NT2/D1 (cell line): ENCODE results near the gene ATP8B3.

Experiments
- YY1 ChIP-seq: IDR thresholded peaks from 2 replicates; pipeline ENCODE4 v1.6.1; 2011; ENCODE audit not compliant: insufficient read length, insufficient read depth
- ZNF274 ChIP-seq: IDR thresholded peaks from 2 replicates; pipeline ENCODE4 v1.6.1; 2011; ENCODE audit warnings: mild to moderate bottlenecking, low read depth, low read length

- TF ChIP-seq ZNF274: no peak
- no peak for TF ChIP-seq YY1
These were observed 24.6 kb upstream of the ATP8B3 start for GRCh38 chr19:1836458-1837221.
